LNCAP (cell line): ENCODE data around the gene BMS1.

ENCODE experiments used
- TF ChIP-seq, protein P1 (sequence below): fragments of 450-650 bp; IDR thresholded peaks from 2 replicates; pipeline ENCODE4 v1.5.1; 2017; ENCODE audit warnings: mild to moderate bottlenecking

Gene BMS1, protein sequence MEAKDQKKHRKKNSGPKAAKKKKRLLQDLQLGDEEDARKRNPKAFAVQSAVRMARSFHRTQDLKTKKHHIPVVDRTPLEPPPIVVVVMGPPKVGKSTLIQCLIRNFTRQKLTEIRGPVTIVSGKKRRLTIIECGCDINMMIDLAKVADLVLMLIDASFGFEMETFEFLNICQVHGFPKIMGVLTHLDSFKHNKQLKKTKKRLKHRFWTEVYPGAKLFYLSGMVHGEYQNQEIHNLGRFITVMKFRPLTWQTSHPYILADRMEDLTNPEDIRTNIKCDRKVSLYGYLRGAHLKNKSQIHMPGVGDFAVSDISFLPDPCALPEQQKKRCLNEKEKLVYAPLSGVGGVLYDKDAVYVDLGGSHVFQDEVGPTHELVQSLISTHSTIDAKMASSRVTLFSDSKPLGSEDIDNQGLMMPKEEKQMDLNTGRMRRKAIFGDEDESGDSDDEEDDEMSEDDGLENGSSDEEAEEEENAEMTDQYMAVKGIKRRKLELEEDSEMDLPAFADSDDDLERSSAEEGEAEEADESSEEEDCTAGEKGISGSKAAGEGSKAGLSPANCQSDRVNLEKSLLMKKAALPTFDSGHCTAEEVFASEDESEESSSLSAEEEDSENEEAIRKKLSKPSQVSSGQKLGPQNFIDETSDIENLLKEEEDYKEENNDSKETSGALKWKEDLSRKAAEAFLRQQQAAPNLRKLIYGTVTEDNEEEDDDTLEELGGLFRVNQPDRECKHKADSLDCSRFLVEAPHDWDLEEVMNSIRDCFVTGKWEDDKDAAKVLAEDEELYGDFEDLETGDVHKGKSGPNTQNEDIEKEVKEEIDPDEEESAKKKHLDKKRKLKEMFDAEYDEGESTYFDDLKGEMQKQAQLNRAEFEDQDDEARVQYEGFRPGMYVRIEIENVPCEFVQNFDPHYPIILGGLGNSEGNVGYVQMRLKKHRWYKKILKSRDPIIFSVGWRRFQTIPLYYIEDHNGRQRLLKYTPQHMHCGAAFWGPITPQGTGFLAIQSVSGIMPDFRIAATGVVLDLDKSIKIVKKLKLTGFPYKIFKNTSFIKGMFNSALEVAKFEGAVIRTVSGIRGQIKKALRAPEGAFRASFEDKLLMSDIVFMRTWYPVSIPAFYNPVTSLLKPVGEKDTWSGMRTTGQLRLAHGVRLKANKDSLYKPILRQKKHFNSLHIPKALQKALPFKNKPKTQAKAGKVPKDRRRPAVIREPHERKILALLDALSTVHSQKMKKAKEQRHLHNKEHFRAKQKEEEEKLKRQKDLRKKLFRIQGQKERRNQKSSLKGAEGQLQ

DNA sequence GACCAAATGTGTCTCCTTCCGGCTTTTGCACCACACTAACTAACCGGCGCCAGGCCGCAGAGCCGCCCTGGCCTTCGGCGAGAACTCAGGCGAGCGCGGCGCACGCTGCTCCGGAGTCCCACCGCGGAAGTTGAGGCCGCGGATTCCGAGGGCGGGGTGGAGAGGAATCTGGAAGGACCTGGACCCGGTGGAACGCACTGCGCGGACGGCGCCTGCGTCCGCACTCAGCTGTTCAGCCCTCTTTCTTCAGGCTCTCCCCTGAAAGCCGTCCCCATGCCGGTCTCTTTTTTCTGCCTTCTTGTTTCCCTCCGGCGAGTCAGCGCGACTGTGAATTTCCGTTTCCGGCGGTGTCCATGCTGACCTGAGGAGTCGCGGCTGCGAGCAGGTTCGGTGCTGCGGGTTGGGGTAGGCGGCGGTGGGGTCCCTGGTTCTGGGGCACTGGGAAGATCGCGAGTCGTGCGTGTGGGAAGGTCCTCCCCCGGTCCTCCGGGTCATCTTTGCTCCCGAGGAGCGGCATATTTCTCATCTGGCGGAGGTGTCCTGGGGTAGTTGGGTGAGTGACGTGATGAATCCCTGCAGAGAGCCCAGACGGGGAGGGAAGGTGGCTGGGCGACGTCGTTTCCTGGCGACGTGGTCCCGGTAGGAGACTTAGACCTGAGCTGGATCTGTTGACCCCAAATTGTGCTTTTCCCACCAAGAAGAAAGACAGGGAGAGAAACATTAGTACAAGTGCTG, at the start of gene BMS1:
TSS of gene BMS1 (plus strand) at position 350 of the 735 bp plus-strand sequence. CDS start 1,600 bp downstream, outside the sequence.
- TF ChIP-seq, protein P1, sequence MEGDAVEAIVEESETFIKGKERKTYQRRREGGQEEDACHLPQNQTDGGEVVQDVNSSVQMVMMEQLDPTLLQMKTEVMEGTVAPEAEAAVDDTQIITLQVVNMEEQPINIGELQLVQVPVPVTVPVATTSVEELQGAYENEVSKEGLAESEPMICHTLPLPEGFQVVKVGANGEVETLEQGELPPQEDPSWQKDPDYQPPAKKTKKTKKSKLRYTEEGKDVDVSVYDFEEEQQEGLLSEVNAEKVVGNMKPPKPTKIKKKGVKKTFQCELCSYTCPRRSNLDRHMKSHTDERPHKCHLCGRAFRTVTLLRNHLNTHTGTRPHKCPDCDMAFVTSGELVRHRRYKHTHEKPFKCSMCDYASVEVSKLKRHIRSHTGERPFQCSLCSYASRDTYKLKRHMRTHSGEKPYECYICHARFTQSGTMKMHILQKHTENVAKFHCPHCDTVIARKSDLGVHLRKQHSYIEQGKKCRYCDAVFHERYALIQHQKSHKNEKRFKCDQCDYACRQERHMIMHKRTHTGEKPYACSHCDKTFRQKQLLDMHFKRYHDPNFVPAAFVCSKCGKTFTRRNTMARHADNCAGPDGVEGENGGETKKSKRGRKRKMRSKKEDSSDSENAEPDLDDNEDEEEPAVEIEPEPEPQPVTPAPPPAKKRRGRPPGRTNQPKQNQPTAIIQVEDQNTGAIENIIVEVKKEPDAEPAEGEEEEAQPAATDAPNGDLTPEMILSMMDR, result no peak

DNA sequence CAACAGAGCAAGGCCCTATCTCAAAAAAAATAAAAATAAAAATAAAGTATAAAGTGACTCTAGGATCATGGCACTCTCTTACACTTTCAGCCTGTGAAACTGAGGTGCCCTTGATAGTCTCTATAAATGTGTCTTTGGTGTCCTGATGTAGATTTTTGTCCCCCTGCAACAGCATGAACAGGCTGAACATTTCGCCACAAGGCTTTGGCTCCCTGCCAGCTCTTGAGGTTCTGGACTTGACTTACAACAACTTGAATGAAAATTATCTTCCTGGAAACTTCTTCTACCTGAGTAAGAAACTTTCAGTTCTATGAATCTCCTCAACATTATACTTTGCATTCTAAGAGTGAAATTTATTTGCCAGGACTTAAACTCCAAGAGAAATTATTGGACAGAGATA, 48.1 kb upstream of the BMS1 start:
- TF ChIP-seq, protein P1, result no peak

DNA sequence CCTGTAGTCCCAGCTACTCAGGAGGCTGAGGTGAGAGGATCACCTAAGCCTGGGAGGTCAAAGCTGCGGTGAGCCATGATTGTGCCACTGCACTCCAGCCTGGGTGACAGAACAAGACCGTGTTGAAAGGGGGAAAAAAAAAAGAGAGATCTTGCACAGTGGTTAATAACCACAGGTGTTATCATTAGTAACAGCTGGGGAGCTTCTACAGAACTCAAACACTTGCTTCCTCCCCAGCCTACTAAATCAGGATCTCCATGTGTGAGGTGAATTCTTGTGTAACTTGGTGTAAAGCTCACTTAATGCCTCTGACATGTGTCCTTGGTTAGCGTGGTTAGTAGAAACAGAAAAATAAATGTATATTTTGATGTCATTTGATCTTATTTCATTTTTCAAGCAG, 43.9 kb upstream of the BMS1 start:
- TF ChIP-seq, protein P1, result no peak

- TF ChIP-seq, protein P1, result no peak
Observed at GRCh38 chr10:42743697-42744096, 38.9 kb upstream of the BMS1 start.

GRCh38 chr10:42744134-42744701, 38.4 kb upstream of the BMS1 start:
- TF ChIP-seq, protein P1, result no peak

DNA sequence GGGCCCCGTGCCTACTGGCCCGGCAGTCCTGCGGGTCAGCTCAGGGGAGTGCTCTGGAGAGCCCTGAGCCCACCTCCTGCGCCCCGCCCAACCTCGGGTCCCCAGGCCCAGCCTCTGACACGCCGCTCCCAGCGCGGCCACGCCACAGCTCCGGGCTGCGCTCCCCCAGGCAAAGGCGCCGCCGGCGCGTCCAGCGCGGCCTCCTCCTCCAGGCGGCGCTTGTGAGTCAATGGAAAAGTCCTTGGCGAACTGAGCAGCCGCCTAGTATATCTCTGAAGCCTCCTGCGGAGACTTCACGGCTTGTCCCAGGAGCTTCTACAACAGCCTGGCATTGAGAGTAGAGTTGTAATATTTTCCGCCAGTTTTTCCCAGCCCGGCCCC, 29.5 kb upstream of the BMS1 start:
- TF ChIP-seq, protein P1, result peak; percentile 67
